Activated CD8-positive, alpha-beta memory T cell treated with anti-CD3 and anti-CD28 coated beads, Interleukin-2, amount 50 U/mL, for 48 hours (primary cell): ENCODE results near the gene NSUN2.

Experiments
- DNase-seq: peaks from one replicate; pipeline ENCODE4 v3.0.0-alpha.2; 2020

Gene NSUN2

DNA sequence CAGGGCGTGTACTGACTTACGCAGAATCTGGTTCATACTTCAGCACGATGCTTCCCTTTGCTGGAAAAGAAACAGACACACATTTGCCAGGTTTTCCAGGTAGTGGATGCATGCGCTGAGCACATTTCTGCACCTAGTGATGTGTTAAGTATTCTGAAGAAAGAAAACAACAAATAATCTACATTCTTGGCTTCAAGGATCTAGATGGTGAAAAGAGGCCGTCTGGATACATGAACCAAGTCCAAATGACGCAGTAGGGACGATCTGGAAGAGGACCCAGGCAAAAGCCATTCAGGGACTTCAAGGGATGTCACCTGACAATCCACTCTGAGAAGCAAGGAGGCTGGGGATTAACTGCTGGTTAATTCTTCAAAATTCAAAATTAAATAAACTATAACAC, 30.4 kb downstream of the NSUN2 start:
- DNase-seq = no peak

DNA sequence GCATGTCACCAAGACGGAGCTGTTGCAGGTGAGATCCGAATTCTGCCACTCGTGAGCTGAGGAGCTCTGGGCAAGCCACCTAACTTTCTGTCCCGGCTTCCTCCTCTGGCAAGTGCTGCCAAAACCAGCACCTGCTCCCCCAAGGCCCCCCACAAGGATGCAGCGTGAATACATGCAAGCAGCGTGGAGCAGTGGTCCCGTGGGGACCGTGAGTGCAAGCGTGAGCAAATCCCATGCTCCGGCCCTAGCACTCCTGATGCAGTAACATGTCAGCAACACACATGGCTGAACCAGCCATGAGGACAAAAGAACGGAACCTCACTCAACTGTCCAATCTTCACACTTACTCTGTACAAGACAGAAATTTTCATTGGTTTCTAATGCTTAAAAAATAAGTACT, 31.0 kb downstream of the NSUN2 start:
- DNase-seq = no peak

DNA sequence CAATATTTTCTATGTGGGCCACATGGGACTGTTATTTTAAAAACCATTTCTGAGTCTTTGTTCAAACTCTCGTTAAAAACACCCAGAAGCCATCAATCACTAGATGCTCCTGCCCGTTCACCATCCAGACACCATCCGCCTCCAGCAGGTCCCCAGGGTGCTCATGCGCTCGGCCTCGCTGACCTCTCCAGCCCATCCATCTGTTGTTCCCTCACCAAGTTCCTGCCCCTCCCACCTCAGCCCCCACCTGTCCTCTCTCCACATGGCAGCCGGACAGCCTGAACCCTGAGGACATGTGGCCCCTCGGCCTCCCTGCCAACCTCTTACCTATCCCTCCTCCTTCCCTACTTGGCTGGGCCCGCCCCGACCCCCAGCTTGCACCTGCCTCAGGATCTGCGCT, 31.6 kb downstream of the NSUN2 start:
- no peak for DNase-seq

DNA sequence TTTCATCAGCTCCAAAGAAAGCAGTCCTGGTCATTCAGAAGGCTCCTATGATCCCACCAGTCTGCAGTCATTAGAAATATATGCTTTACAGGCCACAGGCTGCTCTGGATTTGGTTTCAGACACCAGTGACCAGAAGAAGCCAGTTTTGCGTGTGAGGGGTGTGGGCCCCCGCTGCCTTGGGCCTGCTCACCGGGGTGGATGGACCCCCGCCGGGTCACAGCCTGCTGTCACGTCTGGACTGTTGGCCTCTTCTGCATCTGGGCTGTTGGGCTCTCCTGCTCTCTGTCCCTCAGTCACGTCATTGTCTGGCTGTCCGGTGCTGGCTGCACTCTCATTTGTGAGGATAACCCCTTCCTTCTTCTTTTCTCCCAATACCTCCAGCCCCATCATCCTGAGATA, 33.1 kb downstream of the NSUN2 start:
- no peak for DNase-seq

DNA sequence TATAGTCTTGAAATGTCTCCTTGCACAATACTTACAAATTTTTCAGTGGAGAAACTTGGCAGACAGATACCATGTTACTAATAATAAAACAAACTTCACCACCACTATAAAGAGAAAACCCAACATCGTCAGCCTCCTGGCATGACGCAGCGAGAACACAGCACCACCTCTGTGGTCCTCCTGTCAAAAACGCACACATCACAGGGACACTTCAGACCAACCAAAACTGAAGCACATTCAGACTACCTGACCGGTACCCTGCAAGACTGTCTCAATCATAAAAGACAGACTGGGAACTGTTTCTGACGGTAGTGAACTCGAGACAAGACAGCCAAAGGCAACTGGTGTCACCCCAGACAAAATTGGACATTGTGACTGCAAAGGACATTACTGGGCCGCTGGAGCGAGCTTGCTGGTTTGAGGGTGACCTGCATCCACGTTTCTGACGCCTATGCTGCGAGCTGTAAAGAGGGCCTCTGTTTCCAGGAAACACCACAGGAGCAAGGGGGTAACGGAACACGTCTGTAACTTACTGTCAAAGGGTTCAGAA, 34.4 kb downstream of the NSUN2 start:
- no peak for DNase-seq

DNA sequence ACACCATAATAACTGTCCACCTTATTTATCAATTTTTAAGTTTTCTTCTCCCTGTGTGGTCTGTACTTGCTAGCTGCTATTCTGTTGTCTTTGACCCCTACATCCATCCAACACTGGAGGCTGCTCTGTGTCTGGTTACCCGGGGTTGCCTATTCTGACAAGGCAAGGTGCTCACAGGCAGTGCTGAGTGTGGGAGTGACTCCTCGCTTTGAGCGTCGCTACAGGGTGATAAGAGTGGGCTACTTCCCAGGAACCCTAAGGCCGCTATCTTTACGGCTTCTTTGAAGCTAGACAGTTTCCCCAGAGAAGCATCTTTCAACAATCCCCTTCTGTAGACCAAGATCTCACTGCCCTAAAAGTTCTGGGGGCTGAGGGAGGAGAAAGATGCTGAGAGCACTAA, 35.3 kb downstream of the NSUN2 start:
- no peak for DNase-seq

DNA sequence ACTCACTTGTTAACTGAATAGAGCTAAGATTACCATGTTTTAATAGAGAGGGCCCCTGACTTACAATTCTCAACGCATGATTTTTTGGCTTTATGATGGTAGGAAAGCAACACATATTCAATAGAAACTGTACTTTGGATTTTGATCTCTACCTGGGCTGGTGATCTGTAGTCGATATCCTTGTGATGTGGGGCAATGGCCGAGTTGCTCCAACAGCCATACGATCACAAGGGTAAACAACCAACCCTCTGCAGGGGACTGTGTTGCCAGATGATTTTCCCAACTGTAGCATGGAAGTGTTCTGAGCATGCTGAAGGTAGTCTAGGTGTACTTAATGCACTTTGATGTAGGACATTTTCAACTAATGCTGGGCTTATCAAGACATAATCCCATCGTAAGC, 36.5 kb downstream of the NSUN2 start:
- DNase-seq = no peak

DNA sequence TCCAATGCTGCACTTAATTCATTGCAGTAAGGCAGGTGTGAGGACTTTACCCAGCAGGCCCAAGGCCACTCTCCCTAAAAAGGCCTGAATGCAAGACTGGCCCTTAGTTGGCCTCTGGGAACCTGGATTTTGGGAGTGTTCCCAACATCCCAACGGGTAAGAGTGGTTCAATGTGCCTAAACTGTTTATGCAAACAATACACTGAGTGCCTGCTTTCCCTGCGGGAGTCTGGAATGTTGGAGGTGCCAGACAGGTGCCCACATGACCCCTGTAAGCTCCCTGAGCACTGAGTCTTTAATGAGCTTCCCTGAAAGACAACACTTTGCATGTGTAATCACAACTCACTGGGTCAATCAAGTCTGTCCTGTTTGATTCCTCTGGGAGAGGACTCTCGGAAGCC, 37.4 kb downstream of the NSUN2 start:
- no peak for DNase-seq

DNA sequence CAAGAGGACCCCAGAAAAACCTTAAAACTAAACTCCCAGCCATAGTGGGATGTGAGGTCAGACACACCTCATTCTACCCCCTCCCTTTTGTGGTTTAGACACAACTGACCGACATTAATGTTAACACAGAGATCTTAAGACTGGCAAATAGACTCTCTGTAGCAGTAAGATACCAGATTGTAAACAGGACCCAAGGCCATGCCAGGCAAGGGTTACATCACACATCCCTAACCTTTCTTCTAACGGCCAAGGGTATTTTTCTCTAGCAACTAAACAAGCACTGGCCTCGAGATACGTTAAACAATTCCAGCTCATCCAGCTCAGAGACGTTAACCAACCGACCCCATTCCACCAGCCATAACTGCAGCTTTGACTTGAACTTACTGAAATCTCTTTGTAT, 38.8 kb downstream of the NSUN2 start:
- no peak for DNase-seq

DNA sequence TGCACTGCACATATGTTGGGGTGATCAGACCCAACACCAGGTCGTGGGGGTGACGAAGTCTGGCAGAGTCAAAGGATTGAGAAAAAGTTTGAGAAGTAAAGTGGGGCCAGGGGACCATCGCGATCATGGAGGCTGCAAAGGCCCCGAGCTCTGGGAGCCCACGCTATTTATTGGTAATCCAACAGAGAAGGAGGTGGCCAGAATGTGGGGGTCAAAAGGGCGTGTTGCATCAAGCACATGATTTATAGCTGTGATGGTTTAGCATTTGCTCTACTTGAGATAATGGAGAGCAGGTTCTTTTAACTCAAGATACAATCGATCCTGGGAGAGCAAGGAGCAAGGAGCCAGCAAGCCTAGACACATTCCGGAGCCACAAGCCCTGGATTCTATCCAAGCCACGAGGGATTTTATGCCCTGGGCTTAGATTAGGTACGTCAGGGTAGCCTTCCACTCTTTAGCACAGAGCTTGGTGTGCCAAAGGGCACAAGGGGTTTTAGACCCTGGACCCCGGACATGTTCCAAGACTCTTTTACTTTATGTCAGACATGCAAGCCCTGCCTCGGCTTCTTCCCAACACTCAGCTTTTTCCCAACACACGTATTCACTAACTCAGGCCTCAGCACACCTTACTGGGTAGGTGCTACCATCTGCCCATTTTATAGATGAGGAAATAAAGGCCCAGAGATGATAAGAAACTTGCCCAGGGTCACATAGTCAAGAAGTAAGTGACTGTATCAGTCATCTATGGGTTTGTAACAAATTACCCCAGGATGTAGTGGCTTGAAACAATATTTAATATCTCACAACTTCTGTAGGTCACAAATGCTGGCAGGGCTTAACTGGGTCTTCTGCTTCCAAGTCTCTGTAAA, 39.5 kb downstream of the NSUN2 start:
- no peak for DNase-seq

DNA sequence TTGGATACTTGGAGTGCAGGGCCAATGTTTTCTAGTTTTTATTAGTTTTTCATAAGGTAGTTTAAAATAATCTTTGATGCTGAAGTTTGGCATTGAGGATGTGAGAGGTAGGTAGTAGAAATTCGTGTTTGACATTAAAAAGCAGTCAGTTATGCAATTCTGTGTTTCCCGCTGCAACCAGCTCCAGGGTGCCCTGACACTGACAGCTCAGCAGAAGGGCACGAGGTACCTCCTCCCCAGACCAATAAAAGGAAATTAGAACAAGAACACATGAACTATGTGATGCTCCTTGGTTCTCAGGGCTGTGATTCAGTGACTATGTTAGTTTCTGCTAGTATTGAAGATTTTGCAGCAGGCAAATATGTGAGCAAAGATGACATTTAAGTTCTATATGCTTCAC, 40.2 kb downstream of the NSUN2 start:
- no peak for DNase-seq

DNA sequence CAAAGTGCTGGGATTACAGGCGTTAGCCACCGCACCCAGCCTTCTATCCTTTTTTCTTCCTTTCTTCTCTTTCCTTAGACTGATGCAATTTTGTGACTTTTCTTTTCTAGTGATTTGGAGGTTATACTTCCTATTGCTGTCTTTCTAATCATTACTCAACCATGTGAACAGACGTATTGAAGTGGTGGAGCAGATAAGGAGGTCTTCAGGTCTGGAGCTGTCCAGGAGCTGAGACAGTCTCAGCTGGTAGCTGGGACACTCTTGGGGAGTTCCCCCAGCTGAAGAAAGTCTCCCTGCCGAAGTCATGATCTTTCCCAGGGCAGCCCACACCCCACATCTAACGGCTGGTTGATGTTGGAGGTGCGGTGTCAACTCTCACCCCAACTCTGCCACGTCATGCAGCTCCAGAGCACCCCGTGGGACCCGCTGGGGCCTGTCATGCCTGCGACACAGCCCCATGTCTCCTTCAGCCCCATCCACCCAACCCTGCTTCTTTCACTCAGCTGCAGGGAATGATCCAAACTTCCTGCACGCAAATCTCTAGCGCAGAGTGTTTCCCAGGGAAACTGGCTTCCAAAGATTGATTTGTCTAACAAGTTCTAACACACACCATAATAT, 41.1 kb downstream of the NSUN2 start:
- no peak for DNase-seq

DNA sequence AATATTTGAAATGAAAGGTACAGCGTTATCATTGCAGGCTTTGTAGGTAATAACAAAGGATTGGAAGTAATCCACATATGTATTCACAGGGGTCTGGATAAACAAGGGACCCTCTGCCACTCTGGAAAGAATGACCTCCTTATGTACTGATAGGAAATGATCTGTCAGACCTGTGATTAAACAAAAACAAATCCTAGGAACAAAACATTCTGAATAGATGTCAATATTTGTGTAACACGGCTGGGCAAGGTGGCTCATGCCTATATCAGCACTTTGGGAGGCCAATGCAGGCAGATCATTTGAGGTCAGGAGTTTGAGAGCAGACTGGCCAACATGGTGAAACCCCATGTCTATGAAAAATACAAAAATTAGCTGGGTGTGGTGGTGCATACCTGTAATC, 42.3 kb downstream of the NSUN2 start:
- DNase-seq = no peak

DNA sequence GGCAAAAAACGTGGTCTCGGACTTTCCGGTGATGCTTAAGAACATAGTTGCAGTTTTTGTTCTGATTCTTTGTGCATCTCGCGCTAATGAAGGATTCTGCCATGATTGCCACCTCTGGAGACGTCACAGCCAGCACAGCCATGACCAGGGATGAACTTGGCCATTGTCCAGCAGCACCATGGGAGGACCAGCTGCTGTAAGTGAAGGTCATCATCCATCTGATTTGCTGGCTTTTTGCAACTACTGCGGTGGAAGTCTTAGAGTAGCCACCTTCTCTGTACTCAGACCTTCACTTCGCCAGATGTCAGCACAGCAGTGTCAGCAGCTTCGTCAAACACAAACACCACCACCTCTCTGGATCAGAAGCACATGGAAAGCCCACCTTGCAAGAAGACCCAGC, 45.7 kb downstream of the NSUN2 start:
- no peak for DNase-seq

DNA sequence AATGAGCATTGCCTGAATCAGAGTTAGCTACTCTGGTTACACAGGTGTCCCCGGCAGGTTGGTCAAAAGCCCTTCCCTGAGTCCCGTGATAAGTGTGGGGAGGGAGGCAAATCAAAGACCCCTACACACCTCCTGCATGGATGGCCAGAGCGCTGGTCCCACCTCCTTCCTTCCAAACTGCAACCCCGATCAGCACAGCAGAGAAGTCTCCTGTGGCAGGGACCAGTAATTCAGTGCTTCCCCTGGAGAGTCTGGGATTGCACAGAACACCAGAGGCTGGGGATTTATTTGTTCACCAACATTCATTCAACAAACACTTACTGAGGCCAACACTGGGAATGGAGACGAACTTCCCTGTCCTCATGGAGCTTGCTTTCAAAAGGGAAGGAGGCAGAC, 46.2 kb downstream of the NSUN2 start:
- DNase-seq = no peak

DNA sequence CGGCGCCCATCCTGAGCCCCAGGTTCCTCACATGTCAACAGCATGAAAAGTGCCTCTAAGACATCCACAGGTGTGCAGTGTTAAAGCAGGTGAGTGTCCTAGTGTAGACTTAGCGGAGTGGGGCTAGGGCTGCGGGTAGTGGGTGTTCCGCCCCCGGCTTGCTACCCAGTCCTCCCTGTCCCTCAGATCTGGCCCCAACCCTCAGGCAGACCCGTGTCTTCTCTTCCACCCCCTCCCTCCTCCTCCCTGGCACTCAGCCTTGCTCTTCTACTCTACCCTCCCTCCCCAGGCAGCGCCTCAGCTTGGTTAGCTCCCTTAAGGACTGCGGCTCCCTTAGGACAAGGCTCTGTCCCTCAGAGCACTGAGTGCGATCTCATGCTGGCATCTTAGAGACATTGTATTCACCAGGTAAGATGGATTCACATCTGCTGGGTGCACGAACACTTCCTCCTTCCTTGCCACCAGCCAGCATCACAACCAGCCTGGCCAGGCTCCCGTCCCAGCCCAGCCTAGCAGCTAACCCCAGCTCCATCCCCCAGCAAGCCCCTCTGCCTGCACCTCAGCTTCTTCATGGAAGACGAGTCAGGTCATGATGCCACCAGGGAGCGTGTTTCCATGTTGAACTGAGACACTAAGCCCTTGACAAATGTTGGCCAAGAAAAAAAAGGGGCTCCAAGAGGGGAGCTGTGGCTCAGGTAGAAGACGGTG, 46.8 kb downstream of the NSUN2 start:
- DNase-seq = no peak

DNA sequence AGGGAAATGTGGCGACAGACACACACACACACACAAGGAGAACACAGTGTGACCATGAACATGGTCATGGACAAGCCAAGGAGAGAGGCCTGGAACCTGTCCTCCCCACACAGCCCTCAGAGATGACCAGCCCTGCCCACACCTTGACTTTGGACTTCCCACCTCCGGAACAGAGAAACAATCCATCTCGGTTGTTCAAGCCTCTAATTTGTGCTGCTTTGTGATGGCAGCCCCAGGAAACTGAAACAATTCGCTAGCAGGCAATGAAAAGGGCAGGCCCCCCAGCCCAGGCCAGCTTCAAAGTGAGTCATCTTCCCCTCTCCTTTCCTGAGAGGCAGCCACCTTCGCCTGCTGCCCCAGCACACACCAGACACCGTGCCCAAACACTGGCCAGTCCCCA, 47.7 kb downstream of the NSUN2 start:
- no peak for DNase-seq

DNA sequence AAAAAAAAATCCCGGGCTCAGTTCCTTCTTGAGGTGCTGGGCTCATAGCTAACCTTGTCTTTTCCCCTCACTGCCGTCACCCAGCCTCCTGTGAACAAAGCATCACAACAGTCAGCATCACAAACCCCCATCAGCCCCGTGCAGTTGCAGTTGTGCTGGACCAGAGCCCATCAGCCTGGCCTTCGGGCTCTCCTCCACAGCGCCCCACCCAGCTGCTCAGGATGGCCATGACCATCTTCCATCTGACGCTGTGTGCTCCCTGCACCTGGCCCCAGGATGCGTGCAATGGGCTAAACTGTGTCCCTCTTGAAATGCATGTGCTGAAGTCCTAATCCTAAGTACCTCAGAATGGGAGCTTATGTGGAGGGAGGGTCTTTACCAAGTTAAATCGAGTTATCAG, 48.1 kb downstream of the NSUN2 start:
- DNase-seq = no peak

DNA sequence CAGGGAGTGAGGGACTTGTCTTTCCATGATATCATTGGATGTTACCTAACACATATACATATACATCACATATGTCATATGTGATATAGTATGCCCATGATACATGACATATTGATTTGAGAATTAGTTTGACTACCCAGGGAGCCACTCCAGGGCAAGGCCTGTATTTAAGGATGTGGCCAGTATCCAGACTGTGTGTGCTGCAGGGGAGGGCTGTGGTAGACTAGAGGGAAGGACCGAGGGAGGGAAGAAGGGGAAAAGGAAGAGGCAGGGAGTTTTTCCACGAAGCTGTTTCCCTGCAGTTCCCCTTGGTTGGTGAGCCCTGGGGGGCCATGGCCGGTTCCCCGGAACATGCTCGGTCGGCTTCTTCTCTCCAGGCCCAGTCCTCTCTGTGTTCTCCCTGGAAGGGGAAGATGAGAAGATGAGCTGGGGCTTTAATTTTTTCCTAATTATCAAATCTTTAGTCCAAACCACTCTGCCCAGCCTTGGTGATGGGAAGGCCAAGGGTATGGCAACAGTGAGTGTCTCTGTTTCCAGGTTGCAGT, 48.7 kb downstream of the NSUN2 start:
- no peak for DNase-seq

DNA sequence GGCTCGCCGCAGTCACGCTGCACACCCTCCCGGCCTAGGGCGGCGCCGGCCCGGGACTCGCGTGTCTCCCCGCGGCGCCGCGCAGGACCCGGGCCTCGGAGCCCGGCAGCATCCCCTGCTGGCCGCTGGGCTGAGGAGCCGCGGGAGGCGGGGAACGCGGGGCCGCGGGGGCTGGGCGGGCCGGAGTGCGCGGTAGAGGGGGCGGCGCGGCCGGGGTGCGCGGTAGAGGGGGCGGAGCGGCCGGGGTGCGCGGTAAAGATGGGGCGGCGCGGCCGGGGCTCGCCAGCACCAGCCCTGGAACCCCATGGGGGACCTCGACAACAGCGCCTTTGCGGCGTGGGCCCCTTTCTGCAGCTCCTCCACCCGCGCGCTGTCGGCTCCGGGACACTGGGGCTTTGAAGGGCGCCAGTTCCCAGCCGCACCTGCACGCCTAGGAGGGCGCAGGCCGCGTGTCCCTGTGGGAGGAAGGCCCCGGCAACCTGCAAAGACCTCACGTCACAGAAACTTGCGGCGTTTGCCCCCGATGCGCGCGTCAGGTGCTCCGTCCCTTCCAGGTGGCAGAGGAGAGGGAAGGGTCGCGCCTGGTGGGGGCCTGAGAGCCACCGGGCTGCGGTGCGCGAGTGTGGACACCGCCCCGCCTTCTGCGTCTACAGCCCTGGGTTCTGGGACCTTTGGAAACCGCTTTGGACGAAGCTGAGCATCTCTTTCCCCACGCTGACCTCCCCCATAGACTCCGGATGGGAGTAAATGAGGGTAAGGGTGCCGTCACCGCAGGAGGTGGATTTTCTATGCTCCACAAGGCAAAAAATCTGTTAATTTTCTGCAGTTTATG, 49.6 kb downstream of the NSUN2 start:
- no peak for DNase-seq

DNA sequence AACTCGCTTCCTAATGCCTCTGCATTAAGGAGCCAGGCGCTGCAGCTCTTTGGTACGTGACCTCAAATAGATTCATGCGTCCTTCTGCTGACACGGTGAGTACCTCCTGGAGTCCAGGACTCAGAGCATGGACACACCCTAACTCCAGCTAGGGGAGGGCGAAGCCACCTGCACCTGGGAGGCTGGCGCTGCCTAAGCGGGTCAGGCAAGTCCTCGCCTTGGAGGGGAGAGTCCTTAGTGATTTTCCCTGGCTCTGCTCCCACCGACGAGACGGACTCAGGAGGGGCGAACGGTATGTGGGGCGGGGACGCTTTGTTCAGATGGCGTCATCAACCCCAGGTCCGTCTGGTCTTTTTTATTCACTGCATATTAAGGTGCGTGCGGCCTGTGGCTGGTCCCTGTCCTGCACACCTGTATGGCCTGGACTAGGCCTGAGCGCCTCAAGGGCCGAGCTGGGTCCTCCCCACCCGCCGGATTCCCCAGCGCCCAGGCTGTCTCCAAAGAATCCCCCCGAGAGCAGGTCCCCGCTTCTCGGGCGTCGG, 50.3 kb downstream of the NSUN2 start:
- DNase-seq = no peak
